ENCODE data around the gene MACROD2.

- TF ChIP-seq CTCF (conservative IDR thresholded peaks at IDR 0.05; ENCODE audit: low read depth in 2 of 2) (no peak), EZH2 (IDR thresholded peaks at IDR 0.05; ENCODE audit: low read depth, unreplicated experiment) (no peak), CREB1 (CRISPR knock-in tag; IDR thresholded peaks at IDR 0.05; ENCODE audit: low read depth) (no peak), REST (IDR thresholded peaks at IDR 0.05; ENCODE audit: unreplicated experiment) (no peak), ZNF331 (CRISPR knock-in tag; IDR thresholded peaks at IDR 0.05; ENCODE audit: low read depth) (no peak), POLR2AphosphoS5 (IDR thresholded peaks at IDR 0.05; ENCODE audit: low read depth) (no peak), NANOG (IDR thresholded peaks at IDR 0.05; ENCODE audit: borderline replicate concordance) (no peak)
Observed at GRCh38 chr20:15061955-15062354, 1066.6 kb downstream of the MACROD2 start.

Data from GM23338 (cell line).